Measurements from ENCODE around the gene CXCL1. TPM values are rescaled to one million over a fixed set of nuclear protein-coding genes. Genes with fewer than 3 reads are reported as not detected.

Gene CXCL1
- total and polyA plus RNA-seq, 5 donors, result 2.4 to 7.4 (median 4.3) TPM

DNA sequence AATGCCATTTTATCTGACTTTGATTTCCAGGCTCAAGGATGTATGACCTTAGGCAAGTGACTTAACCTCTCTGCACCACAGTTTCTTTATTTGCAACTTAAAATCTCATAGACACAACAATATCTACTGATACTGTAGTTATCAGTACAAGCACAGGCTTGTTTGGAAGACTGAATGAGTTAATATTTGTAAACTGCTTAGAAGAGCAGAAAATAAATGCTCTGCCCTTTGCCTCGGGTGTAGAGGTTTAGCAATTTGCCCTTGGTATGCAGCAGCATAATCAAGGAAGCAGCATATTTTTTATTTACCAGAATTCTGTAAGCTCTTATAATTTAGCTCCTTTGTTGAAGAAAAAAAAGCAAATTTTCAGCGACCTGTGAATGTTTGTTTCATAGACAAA lies 2.9 kb upstream of the CXCL1 start:
- Histone ChIP-seq H3K27me3 (ENCODE audit: control insufficient read depth, insufficient read depth) (no peaks in the 10 kb centered on the region), H3K27ac (ENCODE audit: low read length) (no peak overlapping the region), H3K4me3 (ENCODE audit: low read length) (no peak overlapping the region), H3K9me3 (ENCODE audit: control insufficient read depth, low read length) (no peaks in the 10 kb centered on the region), H3K4me1 (ENCODE audit: control insufficient read depth, insufficient read depth, low read length) (no peaks in the 10 kb centered on the region)
- DNase-seq (no peak), ATAC-seq (no peak)
- intact Hi-C loops (cut with DNase I), result no loop called here
- 64% methylated on average over 2 of the region's 2 CpGs for WGBS

DNA sequence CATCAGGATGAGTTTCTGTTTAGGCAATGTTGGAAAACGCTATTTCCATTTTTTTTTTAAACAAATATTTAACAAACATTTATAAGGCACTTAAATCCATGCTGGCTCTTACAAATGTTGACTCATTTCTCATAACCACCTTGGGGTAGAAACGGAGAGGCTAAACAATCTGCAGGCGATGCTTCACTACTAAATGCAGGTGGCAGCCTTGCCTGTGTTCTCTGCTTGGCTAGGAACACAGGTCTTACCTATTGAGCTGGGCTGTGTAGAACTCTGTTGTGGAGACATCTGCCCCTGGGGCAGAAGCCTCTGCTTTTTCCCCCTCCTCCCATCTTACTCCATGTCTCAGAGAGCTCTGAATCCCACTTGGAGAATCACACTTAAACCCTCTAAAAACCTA lies 1.4 kb upstream of the CXCL1 start:
- Histone ChIP-seq H3K27ac (ENCODE audit: low read length) (no peak overlapping the region), H3K4me3 (ENCODE audit: low read length) (no peak overlapping the region), H3K27me3 (ENCODE audit: control insufficient read depth, insufficient read depth) (no peaks in the 10 kb centered on the region), H3K9me3 (ENCODE audit: control insufficient read depth, low read length) (no peaks in the 10 kb centered on the region), H3K4me1 (ENCODE audit: control insufficient read depth, insufficient read depth, low read length) (no peaks in the 10 kb centered on the region)
- no peak for DNase-seq
- intact Hi-C loops (cut with DNase I), result no loop called here
- WGBS, result 91% methylated on average over 3 of the region's 3 CpGs
- no peak for ATAC-seq

DNA sequence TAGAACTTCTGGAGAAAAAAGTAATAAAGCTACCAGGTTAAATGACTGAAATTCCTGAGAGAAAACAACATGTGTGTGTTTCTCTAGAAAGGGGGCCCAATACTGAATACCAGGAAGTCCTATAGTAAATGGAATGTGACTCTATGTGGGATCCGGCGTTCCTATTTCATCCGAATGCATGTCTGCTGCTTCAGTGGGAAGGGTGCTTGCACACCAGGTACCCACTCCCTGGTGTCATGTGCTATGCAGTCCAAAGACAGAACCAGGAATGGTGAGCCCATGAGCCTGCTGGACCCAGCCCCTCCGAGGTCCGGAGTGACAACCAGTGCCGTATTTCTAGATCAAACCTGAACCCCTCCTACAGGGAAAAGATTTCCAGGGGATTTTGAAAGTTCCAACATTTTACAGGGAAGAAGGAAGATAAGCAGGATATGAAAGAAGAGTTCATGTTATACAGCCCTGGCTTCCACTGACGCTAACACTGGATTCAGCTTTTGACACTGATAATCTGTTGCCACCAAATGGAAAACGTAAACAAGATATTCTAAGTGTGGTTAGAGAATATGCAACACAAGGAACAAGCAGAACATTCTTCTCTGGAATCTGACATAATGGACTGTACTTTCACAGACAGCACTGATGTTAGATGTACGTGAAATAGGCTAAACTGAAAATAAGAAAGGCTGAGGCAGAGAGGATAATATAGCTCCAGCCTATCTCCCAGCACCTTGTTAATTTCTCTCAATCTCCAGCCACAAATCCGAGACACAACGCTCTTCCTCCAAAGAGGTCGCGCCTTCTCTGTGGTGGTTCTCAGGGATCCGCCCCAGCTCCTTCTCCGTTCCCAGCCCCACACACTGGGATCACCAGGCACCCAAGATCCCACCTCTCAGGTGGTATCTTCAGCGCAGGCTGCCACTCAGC lies 725 bp upstream of the CXCL1 start:
- 25% methylated on average over 16 of the region's 16 CpGs for WGBS
- H3K4me3 ChIP-seq (ENCODE audit: low read length), result peak overlapping the region; percentile 60
- intact Hi-C loops (cut with DNase I), result no loop called here
- H3K27ac ChIP-seq (ENCODE audit: low read length), result no peak overlapping the region
- H3K4me1 ChIP-seq (ENCODE audit: control insufficient read depth, insufficient read depth, low read length), result no peaks in the 10 kb centered on the region
- H3K27me3 ChIP-seq (ENCODE audit: control insufficient read depth, insufficient read depth), result no peaks in the 10 kb centered on the region
- DNase-seq (peak in 2 of 3 donors; percentile 21 to 35), ATAC-seq (peak; percentile 35 to 64)
- H3K9me3 ChIP-seq (ENCODE audit: control insufficient read depth, low read length), result no peaks in the 10 kb centered on the region

DNA sequence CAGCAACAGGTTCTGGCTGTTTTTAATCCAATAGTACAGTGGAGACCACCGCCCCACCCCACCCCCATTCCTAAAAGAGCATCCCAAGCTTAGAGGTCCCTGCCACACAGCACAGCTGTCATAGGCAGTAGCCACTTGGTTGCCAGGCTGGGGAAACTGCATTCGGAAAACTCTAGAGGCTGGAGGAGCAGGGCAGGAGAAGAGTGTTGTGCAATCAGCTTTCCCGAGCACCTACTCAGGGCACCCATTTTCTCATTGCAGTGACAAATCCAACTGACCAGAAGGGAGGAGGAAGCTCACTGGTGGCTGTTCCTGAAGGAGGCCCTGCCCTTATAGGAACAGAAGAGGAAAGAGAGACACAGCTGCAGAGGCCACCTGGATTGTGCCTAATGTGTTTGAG lies 1.1 kb downstream of the CXCL1 start:
- H3K4me1 ChIP-seq (ENCODE audit: control insufficient read depth, insufficient read depth, low read length), result no peaks in the 10 kb centered on the region
- ATAC-seq (peak in 1 of 2 donors; percentile 19), DNase-seq (peak in 2 of 3 donors; percentile 29 to 38)
- no peaks in the 10 kb centered on the region for H3K27me3 ChIP-seq (ENCODE audit: control insufficient read depth, insufficient read depth)
- H3K4me3 ChIP-seq (ENCODE audit: low read length), result no peak overlapping the region
- no peaks in the 10 kb centered on the region for H3K9me3 ChIP-seq (ENCODE audit: control insufficient read depth, low read length)
- intact Hi-C loops (cut with DNase I), result no loop called here
- WGBS, result 83% methylated on average over 3 of the region's 3 CpGs
- H3K27ac ChIP-seq (ENCODE audit: low read length), result no peak overlapping the region

DNA sequence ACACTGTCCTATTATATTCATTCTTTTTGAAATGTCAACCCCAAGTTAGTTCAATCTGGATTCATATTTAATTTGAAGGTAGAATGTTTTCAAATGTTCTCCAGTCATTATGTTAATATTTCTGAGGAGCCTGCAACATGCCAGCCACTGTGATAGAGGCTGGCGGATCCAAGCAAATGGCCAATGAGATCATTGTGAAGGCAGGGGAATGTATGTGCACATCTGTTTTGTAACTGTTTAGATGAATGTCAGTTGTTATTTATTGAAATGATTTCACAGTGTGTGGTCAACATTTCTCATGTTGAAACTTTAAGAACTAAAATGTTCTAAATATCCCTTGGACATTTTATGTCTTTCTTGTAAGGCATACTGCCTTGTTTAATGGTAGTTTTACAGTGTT lies 1.6 kb downstream of the CXCL1 start:
- DNase-seq, result no peak
- Histone ChIP-seq H3K4me1 (ENCODE audit: control insufficient read depth, insufficient read depth, low read length) (no peaks in the 10 kb centered on the region), H3K4me3 (ENCODE audit: low read length) (no peak overlapping the region), H3K27ac (ENCODE audit: low read length) (no peak overlapping the region), H3K9me3 (ENCODE audit: control insufficient read depth, low read length) (no peaks in the 10 kb centered on the region), H3K27me3 (ENCODE audit: control insufficient read depth, insufficient read depth) (no peaks in the 10 kb centered on the region)
- intact Hi-C loops (cut with DNase I), result no loop called here
- WGBS, result 94% methylated on average over 1 of the region's 1 CpG
- ATAC-seq, result no peak

DNA sequence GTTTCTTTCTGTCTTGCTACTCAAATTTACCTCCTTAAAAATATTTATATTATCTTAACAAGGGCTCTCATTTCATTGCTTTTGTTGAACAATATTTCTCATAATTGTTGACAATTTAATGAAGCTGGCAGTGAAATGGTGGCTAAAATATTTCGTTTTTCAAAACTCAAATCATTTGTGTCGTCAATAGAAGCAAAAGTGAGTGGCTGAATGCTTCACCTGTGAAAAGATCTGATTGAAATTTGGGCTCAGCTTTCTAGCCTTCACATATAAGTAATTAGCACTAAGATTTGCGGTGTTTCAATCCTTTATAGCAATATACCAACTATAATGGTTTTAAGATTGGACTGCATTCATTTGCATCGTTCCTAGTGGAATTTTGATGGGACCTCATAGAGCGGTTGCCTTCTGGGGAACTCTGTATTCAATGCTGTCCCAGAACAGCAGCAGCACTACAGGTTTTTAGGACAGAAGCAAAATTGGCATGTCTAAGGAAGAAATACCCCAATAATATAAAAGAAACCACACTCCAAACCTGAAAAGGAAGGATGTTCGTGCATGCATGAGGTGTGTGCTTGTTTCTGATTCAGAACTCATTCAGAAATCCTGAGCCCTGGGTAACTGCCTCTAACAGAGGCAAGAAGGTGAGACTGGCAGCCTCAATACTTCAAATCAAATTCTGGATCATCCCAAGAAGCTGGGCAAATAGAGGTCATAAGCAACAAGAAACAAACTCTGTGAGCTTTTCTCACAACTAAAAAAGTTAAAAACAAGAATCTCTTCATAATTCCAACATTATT lies 2.5 kb downstream of the CXCL1 start:
- Histone ChIP-seq H3K4me3 (ENCODE audit: low read length) (no peak overlapping the region), H3K27me3 (ENCODE audit: control insufficient read depth, insufficient read depth) (no peaks in the 10 kb centered on the region), H3K4me1 (ENCODE audit: control insufficient read depth, insufficient read depth, low read length) (no peaks in the 10 kb centered on the region), H3K9me3 (ENCODE audit: control insufficient read depth, low read length) (no peaks in the 10 kb centered on the region), H3K27ac (ENCODE audit: low read length) (no peak overlapping the region)
- ATAC-seq (no peak), DNase-seq (no peak)
- intact Hi-C loops (cut with DNase I), result no loop called here
- 92% methylated on average over 6 of the region's 6 CpGs for WGBS

DNA sequence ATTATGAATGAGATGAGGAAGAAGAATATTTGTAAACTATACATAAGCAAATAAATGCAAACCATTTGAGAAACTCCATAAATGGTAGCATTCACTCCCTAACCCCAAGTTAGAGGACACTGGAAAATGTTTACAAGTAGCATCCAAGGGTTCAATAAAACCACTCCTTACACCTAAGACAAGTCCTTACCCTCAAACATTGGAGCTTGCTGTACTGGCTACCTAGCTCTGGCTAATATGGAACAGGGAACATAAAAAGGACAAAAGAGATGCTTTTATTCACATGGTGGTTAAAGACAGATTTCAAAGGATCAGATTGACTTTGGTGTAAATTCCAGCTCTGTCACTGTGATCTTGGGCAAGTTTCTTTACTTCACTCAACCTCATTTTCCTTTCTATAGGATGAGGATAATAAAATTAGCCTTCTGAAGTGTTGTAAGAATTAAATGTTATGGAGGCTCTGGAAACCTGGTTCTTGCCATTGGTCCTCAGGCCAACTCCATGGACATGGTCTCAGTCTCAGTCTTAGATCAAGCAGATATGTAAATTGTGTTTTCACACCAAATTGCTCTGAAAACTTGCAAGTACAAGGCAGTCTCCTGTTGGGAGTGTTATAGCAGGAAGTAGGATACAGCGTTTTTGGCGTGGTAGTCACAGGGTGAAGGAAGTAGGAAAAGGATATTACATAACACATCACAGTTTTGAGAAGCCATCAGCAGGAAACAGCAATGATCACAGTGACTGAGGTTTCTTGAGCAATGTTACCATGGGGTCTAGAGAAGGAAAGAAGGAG lies 3.3 kb downstream of the CXCL1 start:
- H3K27ac ChIP-seq (ENCODE audit: low read length), result no peak overlapping the region
- intact Hi-C loops (cut with DNase I), result no loop called here
- 52% methylated on average over 2 of the region's 2 CpGs for WGBS
- no peak overlapping the region for H3K4me3 ChIP-seq (ENCODE audit: low read length)
- no peaks in the 10 kb centered on the region for H3K4me1 ChIP-seq (ENCODE audit: control insufficient read depth, insufficient read depth, low read length)
- no peaks in the 10 kb centered on the region for H3K9me3 ChIP-seq (ENCODE audit: control insufficient read depth, low read length)
- ATAC-seq (peak; percentile 14 to 64), DNase-seq (no peak)
- H3K27me3 ChIP-seq (ENCODE audit: control insufficient read depth, insufficient read depth), result no peaks in the 10 kb centered on the region

DNA sequence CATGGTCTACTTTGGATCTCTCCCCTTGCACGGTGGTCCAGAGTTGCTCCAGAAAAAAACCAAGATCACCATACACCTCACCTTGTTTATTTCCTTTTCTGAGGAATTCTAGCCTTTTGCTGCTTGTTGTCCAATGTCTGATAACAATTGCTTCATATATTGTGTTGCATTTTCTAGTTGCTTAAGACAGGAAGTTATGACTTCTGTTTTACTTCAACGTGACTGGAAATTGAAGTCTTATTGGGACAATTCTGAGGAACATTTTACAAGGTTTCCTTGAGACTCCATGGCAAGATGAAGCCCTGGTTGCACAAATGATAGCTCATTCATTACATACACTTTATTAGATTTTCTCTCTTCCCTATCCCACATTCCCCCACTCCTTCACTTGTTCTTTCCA lies 5.2 kb downstream of the CXCL1 start:
- Histone ChIP-seq H3K27me3 (ENCODE audit: control insufficient read depth, insufficient read depth) (no peaks in the 10 kb centered on the region), H3K4me1 (ENCODE audit: control insufficient read depth, insufficient read depth, low read length) (no peaks in the 10 kb centered on the region), H3K9me3 (ENCODE audit: control insufficient read depth, low read length) (no peaks in the 10 kb centered on the region), H3K27ac (ENCODE audit: low read length) (no peak overlapping the region), H3K4me3 (ENCODE audit: low read length) (no peak overlapping the region)
- intact Hi-C loops (cut with DNase I), result no loop called here
- no peak for DNase-seq
- no peak for ATAC-seq
- WGBS, result 71% methylated on average over 2 of the region's 2 CpGs

DNA sequence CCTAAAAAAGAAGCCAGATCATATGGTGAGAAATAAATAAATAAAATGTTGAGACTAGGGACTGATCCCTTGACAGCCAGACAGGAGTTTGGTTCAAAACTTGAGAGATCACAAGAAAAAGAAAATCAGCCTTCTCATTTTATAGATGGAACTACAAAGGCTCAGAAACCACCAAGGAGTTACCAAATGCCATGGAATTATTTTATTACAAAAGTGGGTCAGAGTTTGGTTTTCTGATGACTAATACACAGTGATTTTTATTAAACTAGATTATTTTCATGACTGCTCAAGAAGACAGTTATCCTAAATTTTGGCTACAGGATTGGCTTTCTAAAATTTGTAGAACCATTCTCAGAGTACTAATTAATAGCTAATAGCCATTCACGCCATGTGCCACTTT lies 6.2 kb downstream of the CXCL1 start:
- intact Hi-C loops (cut with DNase I), result no loop called here
- H3K27me3 ChIP-seq (ENCODE audit: control insufficient read depth, insufficient read depth), result no peaks in the 10 kb centered on the region
- ATAC-seq (no peak), DNase-seq (no peak)
- no peak overlapping the region for H3K27ac ChIP-seq (ENCODE audit: low read length)
- H3K4me1 ChIP-seq (ENCODE audit: control insufficient read depth, insufficient read depth, low read length), result no peaks in the 10 kb centered on the region
- H3K9me3 ChIP-seq (ENCODE audit: control insufficient read depth, low read length), result no peaks in the 10 kb centered on the region
- no peak overlapping the region for H3K4me3 ChIP-seq (ENCODE audit: low read length)
- WGBS, result 90% methylated on average over 1 of the region's 1 CpG

DNA sequence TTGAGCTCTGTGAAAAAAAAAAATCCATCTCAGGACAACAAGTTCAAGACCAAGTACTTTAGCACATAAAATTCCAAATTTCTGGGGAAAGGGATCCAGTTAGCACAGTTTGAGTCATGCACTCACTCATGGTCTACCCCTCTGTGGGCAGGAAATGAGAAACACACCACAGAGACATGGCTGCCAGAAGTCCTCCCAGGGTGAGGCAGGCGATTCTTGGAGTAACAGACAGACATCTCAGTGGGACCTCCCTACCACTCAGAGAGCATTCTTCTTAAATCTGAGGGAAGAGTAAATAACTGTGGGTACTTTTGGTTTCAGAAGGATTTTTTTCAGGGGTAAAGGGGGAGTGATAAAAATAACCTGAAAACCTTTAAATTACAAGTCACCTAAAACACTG lies 14.1 kb downstream of the CXCL1 start:
- whole genome bisulfite sequencing, result 50% methylated on average over 1 of the region's 1 CpG
- ATAC-seq (no peak), DNase-seq (peak in 1 of 3 donors; percentile 29)
- Histone ChIP-seq H3K4me3 (ENCODE audit: low read length) (no peak overlapping the region), H3K27me3 (ENCODE audit: control insufficient read depth, insufficient read depth) (no peaks in the 10 kb centered on the region), H3K9me3 (ENCODE audit: control insufficient read depth, low read length) (no peaks in the 10 kb centered on the region), H3K4me1 (ENCODE audit: control insufficient read depth, insufficient read depth, low read length) (no peaks in the 10 kb centered on the region), H3K27ac (ENCODE audit: low read length) (no peak overlapping the region)
- intact Hi-C loops (cut with DNase I), result no loop called here
